Neural progenitor cell (in vitro differentiated cells): ENCODE data around the gene PPP2R3A.

ENCODE experiments used
- EZH2 ChIP-seq: fragments of 200-600 bp; sonication (generic); IDR thresholded peaks from 2 replicates; pipeline ENCODE4 v1.6.1; 2017; ENCODE audit warnings: antibody characterized with exemption, mild to moderate bottlenecking, moderate library complexity
- EZH2phosphoT487 ChIP-seq: fragments of 200-600 bp; sonication (generic); IDR thresholded peaks from 2 replicates; pipeline ENCODE4 v1.6.1; 2017; ENCODE audit warnings: antibody characterized with exemption
- TF ChIP-seq, protein P1 (sequence below): fragments of 200-600 bp; sonication (generic); IDR thresholded peaks from 2 replicates; pipeline ENCODE4 v1.5.1; 2017; ENCODE audit warnings: antibody characterized with exemption, mild to moderate bottlenecking

DNA sequence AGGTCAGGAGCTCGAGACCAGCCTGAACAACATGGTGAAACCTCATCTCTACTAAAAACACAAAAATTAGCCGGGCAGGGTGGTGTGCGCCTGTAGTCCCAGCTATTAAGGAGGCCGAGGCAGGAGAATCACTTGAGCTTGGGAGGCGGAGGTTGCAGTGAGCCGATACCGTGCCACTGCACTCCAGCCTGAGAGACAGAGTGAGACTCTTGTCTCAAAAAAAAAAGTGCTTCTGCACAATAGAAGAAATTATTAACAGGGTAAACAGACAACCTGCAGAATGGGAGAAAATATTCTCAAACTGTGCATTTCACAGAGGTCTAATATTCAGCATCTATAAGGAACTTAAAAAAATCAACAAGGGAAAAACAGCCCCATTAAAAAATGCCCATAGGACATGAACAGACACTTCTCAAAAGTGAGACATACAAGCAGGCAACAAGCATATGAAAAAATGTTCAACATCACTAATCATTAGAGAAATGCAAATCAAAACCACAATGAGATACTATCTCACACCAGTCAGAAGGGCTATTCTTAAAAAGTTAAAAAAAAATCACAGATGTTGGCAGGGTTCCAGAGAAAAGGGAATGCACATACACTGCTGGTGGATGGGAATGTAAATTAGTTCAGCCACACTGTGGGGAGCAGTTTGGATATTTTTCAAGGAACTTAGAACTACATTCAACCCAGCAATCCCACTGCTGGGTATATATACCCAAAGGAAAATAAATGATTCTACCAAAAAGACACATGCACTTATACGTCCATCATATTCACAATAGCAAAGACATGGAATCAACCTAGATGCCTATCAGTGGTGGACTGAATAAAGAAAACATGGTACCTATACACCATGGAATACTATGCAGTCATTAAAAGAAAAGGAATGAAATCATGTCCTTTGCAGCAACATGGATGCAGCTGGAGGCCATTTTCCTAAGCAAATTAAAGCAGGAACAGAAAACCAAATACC, 155.1 kb downstream of the PPP2R3A start:
- TF ChIP-seq, protein P1, sequence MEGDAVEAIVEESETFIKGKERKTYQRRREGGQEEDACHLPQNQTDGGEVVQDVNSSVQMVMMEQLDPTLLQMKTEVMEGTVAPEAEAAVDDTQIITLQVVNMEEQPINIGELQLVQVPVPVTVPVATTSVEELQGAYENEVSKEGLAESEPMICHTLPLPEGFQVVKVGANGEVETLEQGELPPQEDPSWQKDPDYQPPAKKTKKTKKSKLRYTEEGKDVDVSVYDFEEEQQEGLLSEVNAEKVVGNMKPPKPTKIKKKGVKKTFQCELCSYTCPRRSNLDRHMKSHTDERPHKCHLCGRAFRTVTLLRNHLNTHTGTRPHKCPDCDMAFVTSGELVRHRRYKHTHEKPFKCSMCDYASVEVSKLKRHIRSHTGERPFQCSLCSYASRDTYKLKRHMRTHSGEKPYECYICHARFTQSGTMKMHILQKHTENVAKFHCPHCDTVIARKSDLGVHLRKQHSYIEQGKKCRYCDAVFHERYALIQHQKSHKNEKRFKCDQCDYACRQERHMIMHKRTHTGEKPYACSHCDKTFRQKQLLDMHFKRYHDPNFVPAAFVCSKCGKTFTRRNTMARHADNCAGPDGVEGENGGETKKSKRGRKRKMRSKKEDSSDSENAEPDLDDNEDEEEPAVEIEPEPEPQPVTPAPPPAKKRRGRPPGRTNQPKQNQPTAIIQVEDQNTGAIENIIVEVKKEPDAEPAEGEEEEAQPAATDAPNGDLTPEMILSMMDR: no peak
- TF ChIP-seq EZH2: no peak
- no peak for TF ChIP-seq EZH2phosphoT487
